Body of pancreas (tissue), 4 donors: ENCODE data around the gene STAT1. TPM values are rescaled to one million over a fixed set of nuclear protein-coding genes. Genes with fewer than 3 reads are reported as not detected.

Source experiments
- ATAC-seq: fragments of 150-250 bp; one replicate; pipeline ENCODE4 v1.9.1; 2016
- DNase-seq, 4 donors: peaks; one replicate each; pipeline ENCODE4 v3.0.0-alpha.2; 2019
- H3K27ac ChIP-seq, 4 donors: fragments of 200-600 bp; sonication (generic); 1 replicate in 3 of 4; 2 replicates in 1 of 4; pipeline versions ENCODE4 v1.5.1 to v1.6.1; 2016 to 2019; ENCODE audit warnings: mild to moderate bottlenecking in 1 of 4, mixed read lengths in 1 of 4, moderate library complexity in 1 of 4
- H3K27me3 ChIP-seq, 2 donors: fragments of 200-600 bp; sonication (generic); one replicate each; pipeline ENCODE4 v1.6.0; 2016; ENCODE audit warnings: mild to moderate bottlenecking in 1 of 2
- H3K36me3 ChIP-seq, 2 donors: fragments of 200-600 bp; sonication (generic); replicated peaks in 1 of 2; 2 replicates each; pipeline ENCODE4 v1.5.1; 2016; ENCODE audit warnings: low read depth in 2 of 2; ENCODE audit not compliant: insufficient read depth in 1 of 2
- H3K4me1 ChIP-seq: fragments of 200-600 bp; sonication (generic); one replicate; pipeline ENCODE4 v1.6.0; 2016
- H3K4me3 ChIP-seq, 2 donors: fragments of 200-600 bp; sonication (generic); 1 replicate in 1 of 2; 2 replicates in 1 of 2; pipeline ENCODE4 v1.5.1; 2016 to 2019
- H3K9me3 ChIP-seq, 3 donors: fragments of 200-600 bp; sonication (generic); 1 replicate in 2 of 3; 2 replicates in 1 of 3; pipeline ENCODE4 v1.5.1; 2016
- CTCF ChIP-seq, 7 experiments: fragments of 450-650 bp in 4 of 7; fragments of 200-600 bp in 3 of 7; sonication (generic) in 3 of 7; IDR thresholded peaks; one replicate each; pipeline ENCODE4 v1.5.1; 2016 to 2019; ENCODE audit warnings: antibody characterized with exemption in 7 of 7
- POLR2A ChIP-seq, 3 donors: fragments of 450-650 bp; IDR thresholded peaks; one replicate each; pipeline ENCODE4 v1.6.1; 2016; ENCODE audit warnings: antibody characterized with exemption in 3 of 3, mild to moderate bottlenecking in 2 of 3
- WGBS, 2 donors: methylation state at CpG; one replicate each; pipeline ENCODE4 v1.1.5; 2017; 5-methylcytosine and 5-hydroxymethylcytosine counted together
- intact Hi-C: fragments of 100-400 bp; cut with DNase I; formaldehyde crosslinking; loops from one replicate; pipeline ENCODE4 v1.15.1; 2023
- total RNA-seq, 2 donors: library from RNA; depleted of rRNA; stranded (reverse); fragments of >200 nt; gene quantifications; one replicate each; pipeline ENCODE4 v1.1.0, GENCODE V29; 2016

STAT1 gene
- total RNA-seq, 2 donors from 2014 or later = 30.1 to 56.4 TPM

- Histone ChIP-seq H3K4me1 (peaks cover 50% of the 10 kb centered on the region), H3K9me3 (no peaks in the 10 kb centered on the region), H3K4me3 (no peak overlapping the region), H3K27ac (peak overlapping the region; percentile 33 to 91 (median 80)), H3K36me3 (no peaks in the 10 kb centered on the region), H3K27me3 (no peaks in the 10 kb centered on the region)
- WGBS, 2 donors = 0 to 2% methylated on average over 2 of the region's 2 CpGs
- peak in 1 of 7 experiments; percentile 14 for TF ChIP-seq CTCF (IDR thresholded peaks at IDR 0.05)
- peak in 1 of 3 donors; percentile 13 for TF ChIP-seq POLR2A (IDR thresholded peaks at IDR 0.05)
- DNase-seq = peak in 1 of 4 donors; percentile 37
- intact Hi-C loops = no loop called here
- ATAC-seq = peak; percentile 73
Measured at GRCh38 chr2:190947711-190948251, 66.2 kb downstream of the STAT1 start.

GRCh38 chr2:190947141-190947540 lies 66.8 kb downstream of the STAT1 start:
- DNase-seq = peak in 1 of 4 donors; percentile 30
- intact Hi-C loops = no loop called here
- Histone ChIP-seq H3K27me3 (no peaks in the 10 kb centered on the region), H3K4me1 (peaks cover 47% of the 10 kb centered on the region), H3K9me3 (no peaks in the 10 kb centered on the region), H3K27ac (peak overlapping the region in 3 of 4 donors; percentile 75 to 91 (median 84)), H3K36me3 (no peaks in the 10 kb centered on the region), H3K4me3 (no peak overlapping the region)
- WGBS, 2 donors = 0 to 4% methylated on average over 1 of the region's 1 CpG
- TF ChIP-seq CTCF (IDR thresholded peaks at IDR 0.05) = no peak
- TF ChIP-seq POLR2A (IDR thresholded peaks at IDR 0.05) = no peak
- peak; percentile 83 for ATAC-seq

GRCh38 chr2:190943706-190944105 lies 70.3 kb downstream of the STAT1 start:
- Histone ChIP-seq H3K4me3 (no peak overlapping the region), H3K4me1 (peaks cover 47% of the 10 kb centered on the region), H3K36me3 (no peaks in the 10 kb centered on the region), H3K27me3 (no peaks in the 10 kb centered on the region), H3K9me3 (no peaks in the 10 kb centered on the region), H3K27ac (peak overlapping the region in 1 of 4 donors; percentile 2)
- 50 to 72% methylated on average over 2 of the region's 2 CpGs for WGBS, 2 donors
- DNase-seq (no peak), ATAC-seq (no peak)
- TF ChIP-seq POLR2A (IDR thresholded peaks at IDR 0.05) = no peak
- no peak for TF ChIP-seq CTCF (IDR thresholded peaks at IDR 0.05)
- intact Hi-C loops = no loop called here

GRCh38 chr2:190942697-190943096 lies 71.3 kb downstream of the STAT1 start:
- H3K27ac ChIP-seq = no peak overlapping the region
- no peaks in the 10 kb centered on the region for H3K9me3 ChIP-seq
- DNase-seq (no peak), ATAC-seq (no peak)
- no peak for TF ChIP-seq POLR2A (IDR thresholded peaks at IDR 0.05)
- TF ChIP-seq CTCF (IDR thresholded peaks at IDR 0.05) = no peak
- H3K4me1 ChIP-seq = peaks cover 42% of the 10 kb centered on the region
- H3K4me3 ChIP-seq = no peak overlapping the region
- intact Hi-C loops = no loop called here
- H3K36me3 ChIP-seq = no peaks in the 10 kb centered on the region
- H3K27me3 ChIP-seq = no peaks in the 10 kb centered on the region
- 85 to 86% methylated on average over 2 of the region's 2 CpGs for WGBS, 2 donors

- DNase-seq (no peak), ATAC-seq (no peak)
- no peak for TF ChIP-seq CTCF (IDR thresholded peaks at IDR 0.05)
- no peak for TF ChIP-seq POLR2A (IDR thresholded peaks at IDR 0.05)
- Histone ChIP-seq H3K4me3 (no peak overlapping the region), H3K27ac (no peak overlapping the region), H3K36me3 (no peaks in the 10 kb centered on the region), H3K4me1 (peaks cover 35% of the 10 kb centered on the region), H3K27me3 (no peaks in the 10 kb centered on the region), H3K9me3 (no peaks in the 10 kb centered on the region)
- 95 to 98% methylated on average over 2 of the region's 2 CpGs for WGBS, 2 donors
- intact Hi-C loops = no loop called here
Measured at GRCh38 chr2:190941571-190941970, 72.4 kb downstream of the STAT1 start.
